GM21381 (cell line): ENCODE data around the gene C5orf46.

ENCODE experiments used
- ATAC-seq: cut with Tn5 transposase; IDR thresholded peaks from one replicate; pipeline ENCODE4 v1.9.1; 2021; ENCODE audit warnings: mild to moderate bottlenecking, moderate library complexity; ENCODE audit not compliant: unreplicated experiment

Gene C5orf46

DNA sequence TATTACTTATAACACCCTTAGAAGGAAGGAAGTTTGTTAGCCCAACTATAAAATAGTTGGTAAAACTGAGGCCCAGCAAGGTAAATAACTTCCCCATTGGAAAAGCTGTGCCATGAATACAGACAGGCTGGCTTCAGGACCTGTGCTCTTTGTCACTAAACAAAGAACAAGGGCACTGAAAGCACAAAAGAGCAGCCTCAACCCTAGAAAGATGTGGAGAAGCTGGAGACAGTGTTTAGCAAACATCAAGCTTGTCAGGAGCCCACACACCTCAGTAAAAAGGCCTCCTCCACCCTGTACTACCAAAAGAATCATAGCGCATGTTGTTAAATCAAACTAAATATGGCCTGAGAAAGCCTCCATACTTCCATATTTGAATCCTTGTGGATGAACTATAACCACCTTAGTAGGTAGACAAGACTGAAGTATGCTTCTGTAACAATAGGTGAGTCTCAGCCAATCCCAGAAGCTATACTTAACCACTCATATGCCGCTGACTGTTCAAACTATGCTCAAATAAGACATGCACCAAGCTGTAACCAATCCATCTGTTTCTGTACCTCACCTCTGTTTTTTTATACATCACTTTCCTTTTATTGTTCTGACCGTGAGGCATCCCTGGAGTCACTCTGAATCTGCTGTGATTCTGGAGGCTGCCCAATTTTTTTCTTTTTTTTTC is 46.2 kb downstream of the C5orf46 start:
- no peak for ATAC-seq

DNA sequence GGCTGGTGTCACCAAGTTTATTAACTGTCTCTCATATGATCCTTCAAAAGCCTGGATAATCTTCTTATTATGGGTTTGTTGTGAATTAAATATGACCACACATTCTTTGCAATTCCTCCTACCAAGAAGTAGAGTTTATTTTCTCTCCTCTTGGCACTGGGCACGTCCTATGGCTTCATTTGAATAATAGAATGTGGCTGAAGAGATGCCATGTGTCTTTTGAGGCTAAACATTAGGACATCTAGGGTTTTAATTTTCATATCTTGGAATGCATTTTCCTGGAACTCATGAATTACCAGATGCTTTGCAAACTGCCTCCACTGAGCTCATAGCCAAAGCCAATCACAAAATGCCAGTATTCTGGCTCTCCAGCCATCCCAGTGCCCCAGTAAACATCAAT is 47.8 kb downstream of the C5orf46 start:
- no peak for ATAC-seq

GRCh38 chr5:147857302-147858129 is 48.8 kb downstream of the C5orf46 start:
- peak; percentile 94 for ATAC-seq

- ATAC-seq: no peak
These were observed 49.5 kb downstream of the C5orf46 start for GRCh38 chr5:147856801-147857200.

DNA sequence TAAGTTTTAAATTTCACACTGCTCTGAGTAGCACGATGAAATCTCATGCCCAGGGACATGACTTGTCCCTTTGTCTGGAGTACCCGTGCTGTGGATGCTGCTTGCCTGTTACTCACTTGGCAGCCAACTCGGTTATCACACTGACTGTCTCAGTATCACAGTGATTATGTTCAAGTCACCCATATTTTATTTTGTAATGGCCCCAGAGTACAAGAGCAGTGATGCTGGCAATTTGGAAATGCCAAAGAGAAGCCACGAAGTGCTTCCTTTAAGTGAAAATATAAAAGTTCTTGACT is 50.6 kb downstream of the C5orf46 start:
- ATAC-seq: no peak

DNA sequence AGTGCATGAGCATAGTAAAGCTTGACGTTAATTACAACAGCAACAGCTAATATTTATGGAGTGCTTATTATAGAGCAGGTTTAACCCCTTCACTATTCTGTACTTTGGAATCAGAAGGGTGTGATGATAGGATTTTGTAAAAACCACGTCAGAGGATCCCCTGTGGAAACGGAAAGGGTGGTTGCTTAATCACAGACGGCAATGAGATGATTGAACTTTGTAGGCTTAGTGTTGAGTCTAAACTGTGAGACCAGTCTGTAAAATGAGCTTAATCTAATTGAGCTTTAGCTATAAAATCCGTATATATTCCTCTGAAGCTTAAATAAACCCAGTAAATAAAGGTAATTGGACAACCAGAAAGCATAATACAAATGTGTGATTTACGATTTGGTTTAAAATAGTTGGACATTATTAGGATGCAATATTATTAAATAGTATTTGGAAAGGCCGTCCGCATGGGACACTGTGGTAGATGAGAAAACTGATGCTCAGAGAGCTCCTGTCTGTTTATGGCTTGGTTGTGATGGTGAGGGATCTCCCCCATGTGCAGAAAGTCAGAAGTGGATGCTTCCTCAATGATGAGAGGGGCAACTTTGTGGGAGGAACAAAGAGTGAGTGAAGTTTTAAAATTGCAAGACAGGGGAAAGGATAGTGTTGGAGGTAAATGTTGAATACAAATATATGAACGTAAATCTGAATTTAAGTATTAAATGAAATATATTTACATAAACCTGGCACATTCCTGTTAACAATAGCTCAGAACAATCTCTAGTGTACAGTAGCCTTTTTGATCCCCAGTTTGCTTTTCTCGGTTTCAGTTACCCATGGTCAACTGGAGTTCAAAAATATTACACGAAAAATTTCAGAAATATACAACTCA is 51.2 kb downstream of the C5orf46 start:
- ATAC-seq: no peak

DNA sequence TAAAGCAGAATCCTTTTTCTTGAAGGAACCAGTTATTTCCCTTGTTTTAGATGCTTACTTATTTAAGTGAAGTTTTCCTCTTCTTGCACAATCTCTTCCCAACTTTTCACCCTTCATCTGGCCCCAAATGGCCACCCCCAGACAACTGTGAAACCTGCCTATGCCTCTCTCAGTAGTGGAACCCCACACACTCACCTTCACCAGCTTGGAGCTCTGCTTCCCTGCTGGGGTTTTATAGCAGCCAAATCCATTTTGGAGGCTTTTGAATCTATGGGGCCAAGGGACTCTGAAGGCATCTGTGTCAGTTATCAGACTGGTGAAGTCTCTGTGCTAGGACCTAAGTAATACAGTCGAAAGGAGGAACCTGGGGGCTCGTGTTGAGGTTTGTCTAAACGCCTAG is 52.0 kb downstream of the C5orf46 start:
- no peak for ATAC-seq

DNA sequence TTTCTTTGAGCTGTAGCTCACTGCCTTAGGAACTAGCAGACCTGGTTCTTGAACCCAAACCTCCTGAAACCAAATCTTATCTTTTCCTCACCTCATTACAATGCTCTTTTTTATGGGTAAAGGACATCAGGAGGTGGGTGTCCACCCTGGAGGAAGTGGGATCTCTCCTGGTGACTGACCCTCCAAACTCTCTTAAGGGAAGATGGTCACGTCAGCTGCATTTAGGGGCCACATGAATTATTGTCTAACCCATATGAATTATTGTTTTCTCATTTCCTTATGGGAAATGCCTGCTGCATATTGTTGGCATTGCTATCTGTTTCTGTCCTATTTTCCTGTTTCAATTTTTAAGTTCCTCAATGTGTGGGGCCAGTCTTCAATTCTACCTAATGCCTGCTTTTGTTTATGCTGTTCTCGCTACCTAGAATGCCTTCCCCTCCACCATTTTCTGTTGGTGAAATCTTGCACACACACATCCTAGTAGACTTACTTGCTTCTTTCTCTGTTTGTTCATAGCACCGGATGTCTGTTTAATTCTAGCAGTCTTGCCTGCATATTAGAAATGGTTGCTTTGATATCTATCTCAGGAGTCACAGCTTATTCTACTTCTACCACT is 52.9 kb downstream of the C5orf46 start:
- no peak for ATAC-seq

DNA sequence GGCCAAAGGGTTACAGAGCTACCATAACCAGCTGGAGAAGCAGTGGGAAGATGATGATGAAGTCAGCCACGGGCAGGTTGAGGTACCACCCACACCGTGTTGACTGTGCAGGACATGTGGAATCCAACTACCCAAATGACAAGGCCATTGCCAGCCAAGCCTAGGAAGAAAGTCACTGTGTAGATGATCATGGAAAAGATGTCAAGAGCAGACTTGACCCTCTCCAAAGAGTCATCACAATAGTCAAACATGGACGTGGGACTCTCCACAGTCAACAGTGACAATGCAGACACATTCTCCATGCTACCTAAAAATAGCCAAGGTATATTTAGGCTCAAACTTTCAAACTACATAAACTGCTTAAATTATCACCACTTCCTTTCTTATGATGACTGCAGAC is 54.0 kb downstream of the C5orf46 start:
- ATAC-seq: no peak

GRCh38 chr5:147851578-147851977 is 54.8 kb downstream of the C5orf46 start:
- no peak for ATAC-seq

GRCh38 chr5:147849226-147849625 is 57.1 kb downstream of the C5orf46 start:
- ATAC-seq: no peak

- no peak for ATAC-seq
These were observed 60.7 kb downstream of the C5orf46 start for GRCh38 chr5:147845618-147846017.

DNA sequence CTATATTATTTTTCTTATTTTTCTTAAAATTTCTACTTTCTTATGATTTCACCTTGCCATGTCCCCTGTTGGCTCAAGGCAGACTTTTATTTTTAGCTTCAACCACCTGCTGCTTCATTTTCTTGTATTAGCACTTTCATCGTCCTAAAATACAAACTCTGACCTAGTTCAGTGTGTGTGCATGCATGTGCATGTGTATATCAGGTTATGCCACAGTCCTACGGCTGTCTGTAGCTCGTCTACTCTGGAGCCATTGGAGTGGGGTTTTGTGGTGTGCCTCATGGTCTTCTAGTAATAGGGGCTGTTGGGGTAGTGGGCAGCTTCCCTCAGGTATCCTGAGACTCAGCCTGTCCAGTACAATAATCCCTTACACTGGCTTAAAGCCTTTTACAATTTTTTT is 61.5 kb downstream of the C5orf46 start:
- ATAC-seq: no peak

GRCh38 chr5:147842869-147843268 is 63.5 kb downstream of the C5orf46 start:
- no peak for ATAC-seq
